Neutrophil (primary cell): Measurements from ENCODE around the gene STK17B.

ENCODE experiments used
- H3K27ac ChIP-seq: fragments of 200-600 bp; sonication (generic); 2 replicates; pipeline ENCODE4 v1.5.1; 2016; ENCODE audit warnings: mild to moderate bottlenecking, moderate library complexity
- H3K27me3 ChIP-seq: fragments of 200-600 bp; sonication (generic); 2 replicates; pipeline ENCODE4 v1.6.0; 2016; ENCODE audit warnings: mild to moderate bottlenecking
- H3K36me3 ChIP-seq: fragments of 200-600 bp; sonication (generic); 2 replicates; pipeline ENCODE4 v1.5.1; 2017
- H3K4me1 ChIP-seq, 2 experiments: fragments of 200-600 bp in 1 of 2; sonication (generic) in 1 of 2; 1 replicate in 1 of 2; 2 replicates in 1 of 2; pipeline versions ENCODE4 v1.5.1 to v1.6.1; 2013 to 2016; ENCODE audit warnings: low read depth in 1 of 2, low read length in 1 of 2, mild to moderate bottlenecking in 1 of 2, moderate library complexity in 1 of 2; ENCODE audit not compliant: control insufficient read depth in 1 of 2, insufficient read depth in 1 of 2
- H3K4me3 ChIP-seq, 2 experiments: fragments of 200-600 bp in 1 of 2; sonication (generic) in 1 of 2; 1 replicate in 1 of 2; 2 replicates in 1 of 2; pipeline ENCODE4 v1.5.1; 2013 to 2016; ENCODE audit warnings: low read depth in 1 of 2, low read length in 1 of 2, mild to moderate bottlenecking in 1 of 2, moderate library complexity in 1 of 2
- H3K9me3 ChIP-seq: fragments of 200-600 bp; sonication (generic); 2 replicates; pipeline ENCODE4 v1.5.1; 2016
- CTCF ChIP-seq: fragments of 200-600 bp; sonication (generic); IDR thresholded peaks from 2 replicates; pipeline ENCODE4 v1.5.1; 2016; ENCODE audit warnings: antibody characterized with exemption

The STK17B gene

GRCh38 chr2:196170606-196171247 is 651 bp downstream of the STK17B start:
- no peak for TF ChIP-seq CTCF
- Histone ChIP-seq H3K27me3 (no peaks in the 10 kb centered on the region), H3K4me3 (peak overlapping the region; percentile 86 to 91), H3K4me1 (peaks cover 34 to 47% of the 10 kb centered on the region in 2 experiments), H3K27ac (peak overlapping the region; percentile 95), H3K36me3 (no peaks in the 10 kb centered on the region), H3K9me3 (no peaks in the 10 kb centered on the region)

GRCh38 chr2:196170213-196170605 is 1.2 kb downstream of the STK17B start:
- peaks cover 38 to 52% of the 10 kb centered on the region in 2 experiments for H3K4me1 ChIP-seq
- no peaks in the 10 kb centered on the region for H3K9me3 ChIP-seq
- H3K27me3 ChIP-seq: no peaks in the 10 kb centered on the region
- peak overlapping the region; percentile 95 for H3K27ac ChIP-seq
- TF ChIP-seq CTCF: no peak
- peaks cover 4% of the 10 kb centered on the region for H3K36me3 ChIP-seq
- H3K4me3 ChIP-seq: peak overlapping the region; percentile 86 to 91

GRCh38 chr2:196169516-196169915 is 1.9 kb downstream of the STK17B start:
- no peak for TF ChIP-seq CTCF
- Histone ChIP-seq H3K9me3 (no peaks in the 10 kb centered on the region), H3K27me3 (no peaks in the 10 kb centered on the region), H3K36me3 (peaks cover 11% of the 10 kb centered on the region), H3K4me1 (peaks cover 45 to 59% of the 10 kb centered on the region in 2 experiments), H3K4me3 (peak overlapping the region; percentile 86 to 91), H3K27ac (peak overlapping the region; percentile 95)

GRCh38 chr2:196168181-196168580 is 3.2 kb downstream of the STK17B start:
- H3K27ac ChIP-seq: peak overlapping the region; percentile 95
- no peaks in the 10 kb centered on the region for H3K27me3 ChIP-seq
- H3K36me3 ChIP-seq: peaks cover 20% of the 10 kb centered on the region
- H3K4me1 ChIP-seq: peaks cover 57 to 71% of the 10 kb centered on the region in 2 experiments
- no peaks in the 10 kb centered on the region for H3K9me3 ChIP-seq
- no peak for TF ChIP-seq CTCF
- peak overlapping the region; percentile 86 to 91 for H3K4me3 ChIP-seq

GRCh38 chr2:196167666-196168065 is 3.7 kb downstream of the STK17B start:
- peak overlapping the region; percentile 95 for H3K27ac ChIP-seq
- H3K4me1 ChIP-seq: peaks cover 57 to 72% of the 10 kb centered on the region in 2 experiments
- TF ChIP-seq CTCF: no peak
- no peaks in the 10 kb centered on the region for H3K27me3 ChIP-seq
- H3K9me3 ChIP-seq: no peaks in the 10 kb centered on the region
- H3K4me3 ChIP-seq: peak overlapping the region; percentile 86 to 91
- H3K36me3 ChIP-seq: peaks cover 25% of the 10 kb centered on the region
